Esophagus muscularis mucosa (tissue), 4 donors: ENCODE results near the gene TRERF1. TPM values are rescaled to one million over a fixed set of nuclear protein-coding genes. Genes with fewer than 3 reads are reported as not detected.

ENCODE experiments used
- DNase-seq: peaks from one replicate; pipeline ENCODE4 v3.0.0-alpha.2; 2017; ENCODE audit errors: extremely low spot score
- H3K27ac ChIP-seq, 4 donors: fragments of 200-600 bp; sonication (generic); replicated peaks in 1 of 4; 1 replicate in 3 of 4; 2 replicates in 1 of 4; pipeline ENCODE4 v1.5.1; 2016 to 2019; ENCODE audit warnings: mild to moderate bottlenecking in 1 of 4
- H3K27me3 ChIP-seq, 4 donors: fragments of 200-600 bp; sonication (generic); one replicate each; pipeline versions ENCODE4 v1.5.1 to v1.6.0; 2016 to 2019
- H3K36me3 ChIP-seq, 4 donors: fragments of 200-600 bp; sonication (generic); one replicate each; pipeline ENCODE4 v1.5.1; 2016 to 2019
- H3K4me1 ChIP-seq, 4 donors: fragments of 200-600 bp; sonication (generic); one replicate each; pipeline ENCODE4 v1.5.1; 2016 to 2019
- H3K4me3 ChIP-seq, 4 donors: fragments of 200-600 bp; sonication (generic); 1 replicate in 2 of 4; 2 replicates in 2 of 4; pipeline ENCODE4 v1.5.1; 2016 to 2019; ENCODE audit warnings: mild to moderate bottlenecking in 4 of 4, moderate library complexity in 1 of 4
- H3K9me3 ChIP-seq, 4 donors: fragments of 200-600 bp; sonication (generic); 1 replicate in 3 of 4; 2 replicates in 1 of 4; pipeline ENCODE4 v1.5.1; 2016 to 2019
- CTCF ChIP-seq, 3 experiments: fragments of 200-600 bp in 2 of 3; fragments of 450-650 bp in 1 of 3; sonication (generic) in 2 of 3; IDR thresholded peaks; one replicate each; pipeline ENCODE4 v1.5.1; 2017 to 2019; ENCODE audit warnings: antibody characterized with exemption in 3 of 3, mild to moderate bottlenecking in 2 of 3, moderate library complexity in 1 of 3
- EP300 ChIP-seq: sonication (generic); formaldehyde crosslinking; IDR thresholded peaks from one replicate; pipeline ENCODE4 v1.6.1; 2017; ENCODE audit warnings: antibody characterized with exemption
- POLR2A ChIP-seq: fragments of 450-650 bp; IDR thresholded peaks from one replicate; pipeline ENCODE4 v1.6.1; 2017; ENCODE audit warnings: antibody characterized with exemption, moderate library complexity, mild to moderate bottlenecking, low read depth
- POLR2AphosphoS5 ChIP-seq, 2 donors: sonication (generic); formaldehyde crosslinking; IDR thresholded peaks; one replicate each; pipeline ENCODE4 v1.6.1; 2017; ENCODE audit warnings: antibody characterized with exemption in 2 of 2
- WGBS: methylation state at CpG from one replicate; pipeline ENCODE4 v1.1.5; 2018; 5-methylcytosine and 5-hydroxymethylcytosine counted together
- intact Hi-C: fragments of 100-400 bp; cut with DNase I; formaldehyde crosslinking; loops from one replicate; pipeline ENCODE4 v1.15.1; 2023
- total RNA-seq, 4 donors: library from RNA; depleted of rRNA; stranded (reverse); fragments of >200 nt; gene quantifications; one replicate each; pipeline versions ENCODE4 v1.1.0 to v1.2.1, GENCODE V29; 2016

TRERF1 gene
- total RNA-seq, 4 donors from 2014 or later = 4.6 to 8.6 (median 6.4) TPM

GRCh38 chr6:42363926-42364849 is 87.5 kb downstream of the TRERF1 start:
- H3K9me3 ChIP-seq = no peaks in the 10 kb centered on the region
- H3K4me3 ChIP-seq = no peak overlapping the region
- H3K27ac ChIP-seq = no peak overlapping the region
- DNase-seq = no peak
- WGBS = 91% methylated on average over 8 of the region's 8 CpGs
- H3K4me1 ChIP-seq = peaks cover 11 to 30% (median 15%) of the 10 kb centered on the region in 4 donors
- intact Hi-C loops = no loop called here
- TF ChIP-seq POLR2A (no peak), POLR2AphosphoS5 (IDR thresholded peaks at IDR 0.05) (no peak), EP300 (no peak), CTCF (IDR thresholded peaks at IDR 0.05) (no peak)
- no peaks in the 10 kb centered on the region for H3K27me3 ChIP-seq
- peaks cover 0 to 11% (median 0%) of the 10 kb centered on the region in 4 donors for H3K36me3 ChIP-seq

- Histone ChIP-seq H3K36me3 (peaks cover 0 to 11% (median 0%) of the 10 kb centered on the region in 4 donors), H3K4me3 (no peak overlapping the region), H3K4me1 (peaks cover 0 to 12% (median 4%) of the 10 kb centered on the region in 4 donors), H3K9me3 (no peaks in the 10 kb centered on the region), H3K27me3 (no peaks in the 10 kb centered on the region), H3K27ac (no peak overlapping the region)
- intact Hi-C loops = no loop called here
- 99% methylated on average over 3 of the region's 3 CpGs for WGBS
- TF ChIP-seq CTCF (IDR thresholded peaks at IDR 0.05) = no peak
- TF ChIP-seq POLR2AphosphoS5 (IDR thresholded peaks at IDR 0.05) = no peak
- no peak for DNase-seq
These were observed 90.7 kb downstream of the TRERF1 start for GRCh38 chr6:42361036-42361435.

- WGBS = 94% methylated on average over 5 of the region's 5 CpGs
- TF ChIP-seq POLR2AphosphoS5 (IDR thresholded peaks at IDR 0.05) (no peak), POLR2A (no peak), CTCF (IDR thresholded peaks at IDR 0.05) (no peak), EP300 (no peak)
- H3K4me1 ChIP-seq = peaks cover 0 to 6% (median 0%) of the 10 kb centered on the region in 4 donors
- H3K36me3 ChIP-seq = peaks cover 0 to 11% (median 0%) of the 10 kb centered on the region in 4 donors
- no peak overlapping the region for H3K27ac ChIP-seq
- no peaks in the 10 kb centered on the region for H3K9me3 ChIP-seq
- no peaks in the 10 kb centered on the region for H3K27me3 ChIP-seq
- intact Hi-C loops = no loop called here
- H3K4me3 ChIP-seq = no peak overlapping the region
- no peak for DNase-seq
These were observed 92.7 kb downstream of the TRERF1 start for GRCh38 chr6:42359021-42359420.

- no peak for TF ChIP-seq EP300
- no peak for TF ChIP-seq POLR2AphosphoS5 (IDR thresholded peaks at IDR 0.05)
- no peak for TF ChIP-seq POLR2A
- TF ChIP-seq CTCF (IDR thresholded peaks at IDR 0.05) = no peak
- Histone ChIP-seq H3K9me3 (no peaks in the 10 kb centered on the region), H3K27me3 (no peaks in the 10 kb centered on the region), H3K27ac (no peak overlapping the region), H3K4me3 (no peak overlapping the region), H3K36me3 (no peaks in the 10 kb centered on the region), H3K4me1 (no peaks in the 10 kb centered on the region)
- no peak for DNase-seq
- intact Hi-C loops = no loop called here
- 68% methylated on average over 3 of the region's 3 CpGs for WGBS
These were observed 96.3 kb downstream of the TRERF1 start for GRCh38 chr6:42355416-42355815.
